ENCODE data around the gene RBM18.

DNA sequence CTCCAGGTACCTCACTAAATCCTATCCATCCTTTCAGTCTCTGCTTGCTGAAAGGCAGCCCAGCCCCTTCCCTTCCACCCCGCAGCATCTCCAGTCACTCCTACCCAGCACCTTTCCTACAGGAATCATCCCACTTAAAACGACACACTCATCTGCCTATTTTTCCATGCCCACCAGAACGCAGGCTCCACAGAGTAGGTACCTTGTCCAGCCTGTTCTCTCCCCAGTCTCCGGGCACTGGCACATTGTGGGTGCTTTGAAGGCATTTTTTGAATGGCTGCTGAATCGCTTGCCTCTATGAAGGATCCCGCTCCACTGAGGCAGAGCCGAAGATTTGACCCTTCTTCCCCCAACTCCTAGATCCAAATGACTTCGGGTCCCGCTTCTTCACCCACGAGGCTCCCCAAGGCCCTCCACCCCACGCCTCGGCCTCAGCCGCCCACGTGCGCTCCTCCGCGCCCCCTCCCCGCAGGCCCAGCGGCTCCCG, 51.5 kb downstream of the RBM18 start:
- TF ChIP-seq, protein P1, sequence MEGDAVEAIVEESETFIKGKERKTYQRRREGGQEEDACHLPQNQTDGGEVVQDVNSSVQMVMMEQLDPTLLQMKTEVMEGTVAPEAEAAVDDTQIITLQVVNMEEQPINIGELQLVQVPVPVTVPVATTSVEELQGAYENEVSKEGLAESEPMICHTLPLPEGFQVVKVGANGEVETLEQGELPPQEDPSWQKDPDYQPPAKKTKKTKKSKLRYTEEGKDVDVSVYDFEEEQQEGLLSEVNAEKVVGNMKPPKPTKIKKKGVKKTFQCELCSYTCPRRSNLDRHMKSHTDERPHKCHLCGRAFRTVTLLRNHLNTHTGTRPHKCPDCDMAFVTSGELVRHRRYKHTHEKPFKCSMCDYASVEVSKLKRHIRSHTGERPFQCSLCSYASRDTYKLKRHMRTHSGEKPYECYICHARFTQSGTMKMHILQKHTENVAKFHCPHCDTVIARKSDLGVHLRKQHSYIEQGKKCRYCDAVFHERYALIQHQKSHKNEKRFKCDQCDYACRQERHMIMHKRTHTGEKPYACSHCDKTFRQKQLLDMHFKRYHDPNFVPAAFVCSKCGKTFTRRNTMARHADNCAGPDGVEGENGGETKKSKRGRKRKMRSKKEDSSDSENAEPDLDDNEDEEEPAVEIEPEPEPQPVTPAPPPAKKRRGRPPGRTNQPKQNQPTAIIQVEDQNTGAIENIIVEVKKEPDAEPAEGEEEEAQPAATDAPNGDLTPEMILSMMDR (IDR thresholded peaks at IDR 0.05) = no peak
- no peak for TF ChIP-seq POLR2A (IDR thresholded peaks at IDR 0.05)
